Measurements from ENCODE around the gene SPACDR. TPM values are rescaled to one million over a fixed set of nuclear protein-coding genes. Genes with fewer than 3 reads are reported as not detected.

Gene SPACDR
- total and polyA plus RNA-seq, 9 of the 15 experiments (the other 6 are each of a cell fraction or from before 2014, with no cell fraction given) = 0.07 to 0.55 (median 0.14) TPM; not detected in 1

DNA sequence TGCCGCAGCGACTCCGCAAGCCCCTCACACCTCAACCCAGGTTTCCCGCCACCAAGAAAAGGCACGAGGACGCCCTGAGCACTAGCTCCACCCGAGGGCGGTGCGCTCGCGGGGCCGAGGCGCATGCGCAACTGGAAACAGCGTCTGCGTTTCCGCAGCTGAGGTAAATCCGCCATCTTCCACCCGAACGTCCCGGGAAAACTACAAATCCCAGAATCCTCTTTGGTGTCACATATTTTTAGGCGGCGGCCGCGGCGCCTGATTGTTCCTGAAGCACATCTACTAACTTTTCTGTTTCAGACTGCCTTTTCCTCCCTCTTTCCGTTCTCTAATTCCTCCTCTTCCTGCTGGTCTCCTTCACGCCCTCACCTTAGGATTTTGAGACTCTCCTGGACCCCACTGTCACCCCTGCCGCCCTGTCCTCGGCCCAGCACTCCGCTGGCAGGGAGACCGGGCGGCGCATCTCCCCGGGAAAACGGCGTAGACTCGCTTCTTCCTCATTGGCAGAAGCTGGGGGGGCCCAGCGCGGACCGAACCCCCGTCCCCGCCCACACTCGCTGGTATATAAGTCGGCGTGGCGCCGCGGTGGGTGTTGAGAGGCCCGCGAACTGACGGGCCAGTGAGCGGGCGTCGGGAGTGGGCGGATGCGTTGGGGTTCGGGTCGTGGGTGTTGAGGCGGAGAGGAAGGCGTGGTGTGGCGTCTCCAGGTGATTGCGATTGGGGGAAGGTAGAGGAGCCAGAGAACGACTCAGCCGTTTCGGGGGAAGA, 35.7 kb downstream of the SPACDR start, which contains the start of gene ZCWPW1 (continued):
- TF ChIP-seq MYC (IDR thresholded peaks at IDR 0.05; ENCODE audit: low read depth, low read length) (peak; percentile 88), MYC (CRISPR knock-in tag; IDR thresholded peaks at IDR 0.05; ENCODE audit: borderline replicate concordance, low read depth) (peak; percentile 92), KLF16 (IDR thresholded peaks at IDR 0.05) (0 out of 2 replicates have a peak, but pooled peaks have one; percentile 3), ZC3H4 (CRISPR knock-in tag; IDR thresholded peaks at IDR 0.05; ENCODE audit: borderline replicate concordance) (peak; percentile 50; the same call in 1 of the 2 replicates), BACH1 (tag; IDR thresholded peaks at IDR 0.05) (peak; percentile 86; the same call in 1 of the 2 replicates), RBM34 (IDR thresholded peaks at IDR 0.05; ENCODE audit: borderline replicate concordance, insufficient read depth, low read length) (no peak), ZNF3 (CRISPR knock-in tag; IDR thresholded peaks at IDR 0.05) (no peak), RBM14 (IDR thresholded peaks at IDR 0.05; ENCODE audit: borderline replicate concordance, insufficient read depth, low read depth, low read length) (peak; percentile 96; the same call in 1 of the 2 replicates), EGR1 (conservative IDR thresholded peaks at IDR 0.05) (peak; percentile 100), ZNF140 (CRISPR knock-in tag; IDR thresholded peaks at IDR 0.05) (no peak)
- TF ChIP-seq, protein P1, sequence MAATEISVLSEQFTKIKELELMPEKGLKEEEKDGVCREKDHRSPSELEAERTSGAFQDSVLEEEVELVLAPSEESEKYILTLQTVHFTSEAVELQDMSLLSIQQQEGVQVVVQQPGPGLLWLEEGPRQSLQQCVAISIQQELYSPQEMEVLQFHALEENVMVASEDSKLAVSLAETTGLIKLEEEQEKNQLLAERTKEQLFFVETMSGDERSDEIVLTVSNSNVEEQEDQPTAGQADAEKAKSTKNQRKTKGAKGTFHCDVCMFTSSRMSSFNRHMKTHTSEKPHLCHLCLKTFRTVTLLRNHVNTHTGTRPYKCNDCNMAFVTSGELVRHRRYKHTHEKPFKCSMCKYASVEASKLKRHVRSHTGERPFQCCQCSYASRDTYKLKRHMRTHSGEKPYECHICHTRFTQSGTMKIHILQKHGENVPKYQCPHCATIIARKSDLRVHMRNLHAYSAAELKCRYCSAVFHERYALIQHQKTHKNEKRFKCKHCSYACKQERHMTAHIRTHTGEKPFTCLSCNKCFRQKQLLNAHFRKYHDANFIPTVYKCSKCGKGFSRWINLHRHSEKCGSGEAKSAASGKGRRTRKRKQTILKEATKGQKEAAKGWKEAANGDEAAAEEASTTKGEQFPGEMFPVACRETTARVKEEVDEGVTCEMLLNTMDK (IDR thresholded peaks at IDR 0.05; ENCODE audit: borderline replicate concordance, insufficient read depth, low read depth, low read length, poor library complexity, severe bottlenecking) = peak; percentile 42
- TF ChIP-seq, protein P2, sequence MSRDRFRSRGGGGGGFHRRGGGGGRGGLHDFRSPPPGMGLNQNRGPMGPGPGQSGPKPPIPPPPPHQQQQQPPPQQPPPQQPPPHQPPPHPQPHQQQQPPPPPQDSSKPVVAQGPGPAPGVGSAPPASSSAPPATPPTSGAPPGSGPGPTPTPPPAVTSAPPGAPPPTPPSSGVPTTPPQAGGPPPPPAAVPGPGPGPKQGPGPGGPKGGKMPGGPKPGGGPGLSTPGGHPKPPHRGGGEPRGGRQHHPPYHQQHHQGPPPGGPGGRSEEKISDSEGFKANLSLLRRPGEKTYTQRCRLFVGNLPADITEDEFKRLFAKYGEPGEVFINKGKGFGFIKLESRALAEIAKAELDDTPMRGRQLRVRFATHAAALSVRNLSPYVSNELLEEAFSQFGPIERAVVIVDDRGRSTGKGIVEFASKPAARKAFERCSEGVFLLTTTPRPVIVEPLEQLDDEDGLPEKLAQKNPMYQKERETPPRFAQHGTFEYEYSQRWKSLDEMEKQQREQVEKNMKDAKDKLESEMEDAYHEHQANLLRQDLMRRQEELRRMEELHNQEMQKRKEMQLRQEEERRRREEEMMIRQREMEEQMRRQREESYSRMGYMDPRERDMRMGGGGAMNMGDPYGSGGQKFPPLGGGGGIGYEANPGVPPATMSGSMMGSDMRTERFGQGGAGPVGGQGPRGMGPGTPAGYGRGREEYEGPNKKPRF (IDR thresholded peaks at IDR 0.05; ENCODE audit: low read depth, low read length) = no peak
- TF ChIP-seq, protein P3, sequence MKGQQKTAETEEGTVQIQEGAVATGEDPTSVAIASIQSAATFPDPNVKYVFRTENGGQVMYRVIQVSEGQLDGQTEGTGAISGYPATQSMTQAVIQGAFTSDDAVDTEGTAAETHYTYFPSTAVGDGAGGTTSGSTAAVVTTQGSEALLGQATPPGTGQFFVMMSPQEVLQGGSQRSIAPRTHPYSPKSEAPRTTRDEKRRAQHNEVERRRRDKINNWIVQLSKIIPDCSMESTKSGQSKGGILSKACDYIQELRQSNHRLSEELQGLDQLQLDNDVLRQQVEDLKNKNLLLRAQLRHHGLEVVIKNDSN (CRISPR knock-in tag; IDR thresholded peaks at IDR 0.05) = peak; percentile 71
- TF ChIP-seq, protein P4, sequence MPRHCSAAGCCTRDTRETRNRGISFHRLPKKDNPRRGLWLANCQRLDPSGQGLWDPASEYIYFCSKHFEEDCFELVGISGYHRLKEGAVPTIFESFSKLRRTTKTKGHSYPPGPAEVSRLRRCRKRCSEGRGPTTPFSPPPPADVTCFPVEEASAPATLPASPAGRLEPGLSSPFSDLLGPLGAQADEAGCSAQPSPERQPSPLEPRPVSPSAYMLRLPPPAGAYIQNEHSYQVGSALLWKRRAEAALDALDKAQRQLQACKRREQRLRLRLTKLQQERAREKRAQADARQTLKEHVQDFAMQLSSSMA (CRISPR knock-in tag; IDR thresholded peaks at IDR 0.05) = peak; percentile 94
- TF ChIP-seq, protein P5, sequence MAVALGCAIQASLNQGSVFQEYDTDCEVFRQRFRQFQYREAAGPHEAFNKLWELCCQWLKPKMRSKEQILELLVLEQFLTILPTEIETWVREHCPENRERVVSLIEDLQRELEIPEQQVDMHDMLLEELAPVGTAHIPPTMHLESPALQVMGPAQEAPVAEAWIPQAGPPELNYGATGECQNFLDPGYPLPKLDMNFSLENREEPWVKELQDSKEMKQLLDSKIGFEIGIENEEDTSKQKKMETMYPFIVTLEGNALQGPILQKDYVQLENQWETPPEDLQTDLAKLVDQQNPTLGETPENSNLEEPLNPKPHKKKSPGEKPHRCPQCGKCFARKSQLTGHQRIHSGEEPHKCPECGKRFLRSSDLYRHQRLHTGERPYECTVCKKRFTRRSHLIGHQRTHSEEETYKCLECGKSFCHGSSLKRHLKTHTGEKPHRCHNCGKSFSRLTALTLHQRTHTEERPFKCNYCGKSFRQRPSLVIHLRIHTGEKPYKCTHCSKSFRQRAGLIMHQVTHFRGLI (CRISPR knock-in tag; IDR thresholded peaks at IDR 0.05) = no peak
- TF ChIP-seq, protein P6, sequence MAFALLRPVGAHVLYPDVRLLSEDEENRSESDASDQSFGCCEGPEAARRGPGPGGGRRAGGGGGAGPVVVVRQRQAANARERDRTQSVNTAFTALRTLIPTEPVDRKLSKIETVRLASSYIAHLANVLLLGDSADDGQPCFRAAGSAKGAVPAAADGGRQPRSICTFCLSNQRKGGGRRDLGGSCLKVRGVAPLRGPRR (CRISPR knock-in tag; IDR thresholded peaks at IDR 0.05) = no peak

All from K562 (cell line).